Superior temporal gyrus (tissue), 1 donor: ENCODE measurements around the gene SSBP2.
A peak's percentile ranks its signal among the peaks of the same experiment; 100 is the strongest.

ENCODE experiments used
- DNase-seq: peaks from one replicate; pipeline ENCODE4 v3.0.0-alpha.2; 2016; ENCODE audit errors: extremely low spot score

SSBP2 gene

DNA sequence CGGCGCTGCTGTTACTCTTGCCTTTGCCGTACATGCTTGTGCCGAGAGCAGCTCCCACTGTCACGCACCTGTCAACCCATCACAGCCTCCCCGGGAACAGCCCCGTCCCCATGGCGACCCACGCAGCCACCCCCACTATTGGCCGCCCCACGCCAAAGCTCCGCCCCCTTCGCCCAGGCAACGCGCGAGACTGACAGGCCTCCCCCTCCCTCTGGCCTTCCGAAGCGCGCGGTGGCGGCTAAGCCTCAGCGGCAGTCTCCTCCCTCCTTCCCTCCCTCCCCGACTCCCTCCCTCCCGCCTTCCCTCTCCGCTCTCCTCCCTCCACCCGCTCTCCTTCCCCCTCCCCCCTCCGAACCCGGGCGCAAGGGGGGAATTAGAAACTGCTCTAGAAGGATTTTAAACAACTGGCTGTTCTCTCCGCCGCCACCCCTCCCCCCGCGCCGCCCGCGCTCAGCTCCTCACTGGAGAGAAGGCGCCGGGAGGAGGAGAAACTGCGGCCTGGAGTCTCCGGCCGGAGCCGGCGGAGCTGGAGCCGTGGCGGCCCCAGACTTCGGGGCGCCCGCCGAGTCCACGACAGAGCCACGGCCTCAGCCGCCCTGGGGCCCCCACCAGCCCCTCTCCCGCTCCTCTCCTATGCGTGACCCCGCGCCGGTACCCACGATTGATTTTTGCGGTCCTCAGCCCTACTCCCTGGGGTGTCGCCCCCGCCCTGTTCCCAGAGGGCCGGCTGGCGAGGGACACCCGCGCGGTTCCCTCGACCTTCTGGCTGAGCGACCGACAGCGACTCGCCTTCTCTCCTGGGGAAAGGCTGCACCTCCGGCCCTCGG lies at the start of gene SSBP2:
Gene SSBP2 (minus strand): TSS at position 89 of the 827 bp plus-strand sequence. CDS start 55 bp downstream, at position 34.
- DNase-seq: peak; percentile 96

DNA sequence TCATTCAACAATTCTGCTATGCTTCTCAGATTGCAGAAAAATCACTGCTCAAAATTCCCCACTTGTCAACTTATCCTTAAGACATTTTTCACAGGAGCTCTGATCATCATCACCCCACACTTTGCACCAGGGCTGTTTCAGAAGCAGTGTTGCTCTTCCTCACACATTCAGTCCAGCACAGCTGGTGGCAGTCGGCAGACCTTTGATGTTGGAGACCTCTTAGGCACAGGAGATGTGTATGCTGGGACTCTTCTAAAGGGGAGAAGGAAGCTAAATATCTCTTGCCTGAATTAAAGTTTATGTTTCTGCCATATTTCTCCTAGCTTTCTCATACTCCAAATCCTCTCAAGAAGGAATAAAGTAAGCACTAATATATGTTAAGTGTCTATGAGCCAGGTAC lies 44.8 kb upstream of the SSBP2 start:
- no peak for DNase-seq

DNA sequence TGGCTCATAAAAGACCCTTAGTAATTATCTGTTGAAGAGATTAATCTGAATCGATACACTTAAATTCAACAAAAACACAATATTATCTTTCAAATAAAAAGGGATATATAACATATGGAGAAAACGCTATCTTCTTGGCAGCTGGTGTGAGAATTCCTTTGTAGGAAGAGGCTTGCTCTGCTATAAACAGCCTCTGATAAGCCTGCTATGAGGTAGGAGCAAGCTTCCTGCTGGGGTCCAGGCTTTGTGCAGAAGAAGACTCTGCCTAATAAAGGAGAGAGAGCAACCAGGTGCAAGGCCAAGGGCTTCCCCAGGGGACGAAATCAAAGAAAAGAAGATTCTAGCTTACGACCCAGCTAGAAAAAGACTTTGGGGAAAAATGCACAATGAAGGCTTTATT lies 43.3 kb upstream of the SSBP2 start:
- DNase-seq: no peak

DNA sequence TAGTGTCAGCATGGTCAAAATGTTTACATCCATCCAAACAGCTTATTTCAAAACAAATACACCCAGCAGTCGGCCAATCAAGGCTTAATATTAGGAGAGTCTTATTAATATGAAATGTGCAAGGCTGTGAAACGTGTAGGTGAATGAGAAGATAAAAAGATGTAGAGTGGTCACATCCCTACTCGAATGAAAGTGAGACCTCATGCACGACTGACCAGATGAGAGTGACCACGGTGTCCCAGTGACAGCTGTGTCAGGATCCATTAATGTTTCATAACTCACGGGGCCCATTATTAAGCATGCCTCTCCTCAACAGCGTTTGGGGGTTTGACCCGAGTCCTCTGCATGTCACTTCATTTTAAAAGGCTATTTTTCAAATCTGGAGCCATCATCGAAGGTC lies 39.4 kb upstream of the SSBP2 start:
- DNase-seq: no peak

DNA sequence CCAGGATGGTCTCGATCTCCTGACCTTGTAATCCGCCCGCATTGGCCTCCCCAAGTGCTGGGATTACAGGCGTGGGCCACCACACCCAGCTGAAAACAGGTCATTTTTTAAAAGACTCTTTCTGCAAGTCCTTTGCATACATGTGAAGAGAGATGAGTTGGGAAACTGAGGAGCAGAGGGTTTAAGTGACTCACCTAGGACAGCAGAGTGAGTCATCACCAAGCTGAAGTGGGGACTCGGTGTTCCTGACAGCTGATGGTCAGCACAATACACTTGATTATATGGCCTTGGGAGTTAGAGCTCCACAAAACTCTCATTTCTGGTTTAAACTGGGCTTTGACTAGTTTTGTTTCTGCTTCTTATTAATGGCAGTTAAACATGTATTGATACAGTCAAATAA lies 38.1 kb upstream of the SSBP2 start:
- no peak for DNase-seq

DNA sequence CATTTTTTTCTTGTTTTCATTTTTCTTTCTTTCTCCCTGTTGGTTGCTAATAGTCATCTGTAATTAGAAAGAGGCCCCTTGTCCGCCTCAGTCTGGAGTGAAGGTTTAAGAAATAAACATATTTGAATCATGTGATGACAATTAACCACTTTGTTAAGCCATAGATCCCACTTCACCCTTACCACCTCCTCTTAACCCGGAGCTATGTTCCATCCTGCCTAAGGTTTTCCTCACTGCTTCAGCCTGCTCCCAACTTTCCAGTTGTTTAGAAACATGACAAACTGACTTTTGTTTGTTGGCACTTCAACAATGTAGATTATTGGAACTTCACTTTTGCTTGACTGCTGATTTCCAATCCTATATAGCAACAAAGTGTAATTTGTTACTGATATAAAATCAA lies 37.4 kb upstream of the SSBP2 start:
- no peak for DNase-seq

DNA sequence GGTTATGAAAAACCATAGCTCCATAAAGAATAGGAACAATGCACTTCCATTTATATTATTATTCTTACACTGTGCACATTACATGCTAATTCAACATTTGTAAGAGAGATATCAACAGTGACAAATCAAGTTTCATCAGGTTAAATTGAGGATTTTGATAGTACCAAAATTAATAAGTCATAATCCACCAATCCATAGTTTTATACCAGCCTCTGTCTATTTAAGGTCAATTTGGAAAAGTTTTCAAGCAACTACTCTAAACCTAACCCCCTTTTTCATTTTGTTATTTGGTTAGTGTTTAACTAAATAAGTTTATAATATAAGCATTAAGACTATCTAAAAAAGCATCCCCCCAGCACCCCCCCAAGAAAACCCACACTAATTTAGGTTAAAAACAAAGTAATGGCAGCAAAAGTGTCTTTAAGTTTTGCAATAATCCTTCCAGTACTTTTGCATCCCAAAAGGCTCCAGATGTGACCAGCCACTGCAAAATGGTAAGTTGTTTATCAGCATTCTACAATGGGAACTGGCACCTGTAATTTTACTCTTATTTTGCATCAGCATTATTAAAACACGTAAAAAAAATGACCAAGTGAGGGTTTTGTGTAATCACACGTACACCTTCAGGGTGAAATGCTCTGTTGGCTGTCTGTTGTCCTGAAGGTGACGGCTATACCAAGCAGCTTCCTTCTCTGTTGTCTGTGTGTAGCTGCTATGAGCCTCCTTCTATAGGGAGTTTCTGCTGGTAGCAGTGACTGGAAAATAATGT lies 36.8 kb upstream of the SSBP2 start:
- DNase-seq: peak; percentile 80

DNA sequence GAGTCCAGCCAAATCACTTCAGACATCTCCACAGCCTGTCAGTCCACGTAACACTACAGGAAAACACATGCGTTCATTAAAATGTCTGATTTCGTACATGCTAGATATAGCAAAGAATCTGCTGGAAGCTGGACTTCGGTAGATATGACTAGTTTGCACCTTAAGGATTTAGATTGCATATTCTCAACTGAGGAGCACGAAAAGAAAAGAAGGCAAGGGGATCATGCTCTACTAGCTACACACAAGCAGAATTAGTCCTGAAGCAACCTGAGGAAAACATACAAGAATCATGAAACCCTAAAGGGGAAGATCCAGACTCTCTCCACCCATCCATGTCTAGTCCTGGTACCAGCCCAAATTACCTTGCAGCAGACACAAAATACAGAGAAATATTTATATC lies 36.1 kb upstream of the SSBP2 start:
- DNase-seq: no peak

DNA sequence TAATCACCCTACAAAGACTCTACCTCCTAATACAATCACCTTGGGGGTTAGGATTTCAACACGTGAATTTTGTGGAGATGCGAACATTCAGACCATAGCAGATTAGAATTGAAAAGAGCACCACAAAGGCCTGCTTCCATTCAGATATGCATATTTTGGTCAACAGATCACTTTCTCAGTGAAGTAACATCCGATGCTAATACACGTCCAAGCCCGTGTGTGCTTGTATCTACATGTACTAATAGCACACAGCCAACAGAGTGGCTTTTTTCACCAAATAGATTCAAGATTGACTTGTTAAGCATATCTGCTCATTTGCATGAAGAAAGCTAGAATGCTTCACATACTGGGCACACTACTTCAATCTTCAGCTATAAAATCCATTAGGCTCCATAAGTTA lies 35.6 kb upstream of the SSBP2 start:
- DNase-seq: no peak

DNA sequence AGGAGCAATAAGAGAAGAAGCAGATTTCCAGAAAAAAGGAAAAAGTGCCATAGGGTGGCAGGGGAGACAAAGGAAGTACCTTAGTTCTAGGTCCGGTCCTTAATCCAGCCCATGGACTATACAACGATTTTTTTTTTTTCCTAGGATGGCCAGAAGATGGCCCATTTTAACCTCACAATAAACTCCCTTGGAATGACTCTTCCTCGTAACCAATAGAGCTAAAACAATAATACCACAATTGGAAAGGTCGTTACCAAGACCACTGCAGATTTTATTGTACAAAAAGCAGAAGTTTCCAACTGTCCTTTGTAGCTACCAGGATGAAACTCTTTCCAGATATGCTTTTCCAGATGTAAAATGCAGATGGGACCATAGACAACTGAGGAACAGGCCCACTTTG lies 34.4 kb upstream of the SSBP2 start:
- peak; percentile 69 for DNase-seq

DNA sequence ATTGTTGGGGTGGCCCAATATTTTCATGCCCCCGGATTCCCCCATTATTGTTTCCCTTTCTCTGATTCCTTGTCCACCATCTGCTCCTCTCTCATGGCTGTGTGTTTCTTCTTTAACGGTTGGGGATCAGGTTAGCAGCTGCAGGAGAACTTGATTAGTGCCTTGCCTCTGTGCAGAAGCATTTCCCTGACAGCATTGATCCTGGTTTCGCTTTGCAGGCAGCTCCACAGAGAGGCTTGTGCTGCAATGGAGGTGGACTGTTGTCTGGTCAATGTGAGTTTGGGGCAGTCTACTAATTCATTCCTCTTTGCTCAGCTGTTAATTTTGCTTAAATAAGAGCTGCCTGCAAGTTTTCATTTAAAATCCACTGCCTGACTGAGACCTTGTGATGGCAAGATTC lies 32.5 kb upstream of the SSBP2 start:
- DNase-seq: no peak

DNA sequence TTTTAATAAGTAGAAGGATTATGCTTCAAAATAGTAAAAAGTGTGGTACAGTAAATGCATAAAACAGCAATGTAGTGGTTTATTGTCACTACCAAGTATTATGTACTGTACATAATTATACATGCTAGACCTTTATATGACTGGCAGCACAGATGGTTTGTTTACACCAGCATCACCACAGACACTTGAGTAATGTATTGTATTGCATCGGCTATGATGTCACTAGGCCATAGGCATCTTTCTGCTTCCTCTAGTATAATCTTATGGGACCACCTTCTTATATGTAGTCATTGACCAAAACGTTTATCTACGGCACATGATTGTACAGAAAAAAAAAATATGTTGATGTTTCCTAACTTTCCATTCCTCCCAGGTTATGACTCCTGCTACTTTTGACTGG lies 31.9 kb upstream of the SSBP2 start:
- no peak for DNase-seq

DNA sequence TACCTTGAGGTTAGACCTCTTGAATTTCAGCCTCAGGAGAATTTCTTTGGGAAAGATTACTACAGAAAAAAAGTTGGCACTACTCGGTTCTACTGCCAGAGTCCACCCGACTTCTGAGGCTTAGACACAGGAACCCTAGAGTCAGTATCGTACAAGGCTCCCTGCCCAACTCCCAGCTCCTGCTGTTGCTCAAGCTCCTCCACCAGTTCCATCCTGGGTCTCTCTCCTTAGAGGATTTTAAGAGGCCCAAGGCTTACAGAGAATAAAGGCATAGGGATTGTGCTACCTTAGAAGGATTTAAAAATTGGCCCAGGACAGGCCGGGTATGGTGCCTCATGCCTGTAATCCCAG lies 29.0 kb upstream of the SSBP2 start:
- no peak for DNase-seq

DNA sequence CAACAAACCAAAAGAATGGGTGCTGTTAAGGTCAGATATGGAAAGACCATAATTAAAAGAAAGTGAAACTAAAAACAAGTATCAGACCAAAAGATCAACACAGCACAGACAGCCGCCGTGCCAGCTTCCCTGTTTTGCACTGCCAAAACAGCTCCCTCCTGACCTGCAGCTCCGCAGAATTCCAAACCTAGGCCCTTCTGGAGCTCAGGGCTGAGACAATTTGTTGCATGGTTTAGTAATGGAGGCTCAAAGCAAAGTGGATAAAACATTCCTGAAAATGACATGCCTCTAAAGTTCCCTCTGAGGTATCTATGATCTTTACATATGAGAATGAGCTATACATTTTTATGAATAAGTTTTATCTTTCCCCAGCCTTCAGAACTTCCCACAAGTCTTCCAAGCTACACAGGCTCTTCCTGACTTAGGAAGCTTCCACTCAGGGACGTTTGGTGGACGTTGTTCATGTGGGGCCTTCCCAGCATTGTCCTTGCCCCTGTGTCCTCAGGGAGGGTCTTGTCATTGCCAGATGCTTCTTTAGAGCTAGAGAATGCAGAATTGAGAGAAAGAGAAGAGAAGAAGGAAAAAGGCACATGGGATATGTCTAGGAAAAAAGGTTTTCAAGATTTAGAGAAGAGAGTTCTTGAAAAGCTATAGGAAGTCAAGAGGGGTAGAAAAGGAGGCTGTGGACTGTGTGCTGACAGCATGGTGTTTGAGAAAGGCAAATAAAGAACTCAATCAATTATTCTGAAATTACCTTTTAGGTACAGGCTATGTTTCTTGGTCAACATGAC lies 28.4 kb upstream of the SSBP2 start:
- peak; percentile 58 for DNase-seq

DNA sequence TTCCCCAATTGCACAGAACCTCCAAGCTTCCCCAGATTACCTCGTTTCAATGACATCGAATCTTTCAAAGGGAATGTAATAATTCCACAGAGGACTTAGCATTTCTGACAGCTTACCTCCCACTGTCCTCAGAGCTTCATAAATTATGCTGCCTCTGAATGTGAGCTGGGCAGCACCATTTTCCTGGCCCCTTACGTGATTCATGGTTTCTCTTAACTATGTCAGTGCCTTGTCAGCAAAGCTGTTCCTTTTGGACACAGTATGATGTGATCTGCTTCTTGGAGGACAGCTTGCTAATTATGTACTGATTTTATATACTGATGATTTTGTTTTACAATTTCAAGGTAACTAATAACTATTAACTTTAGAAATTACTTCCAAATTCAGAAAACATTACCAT lies 27.7 kb upstream of the SSBP2 start:
- DNase-seq: no peak

DNA sequence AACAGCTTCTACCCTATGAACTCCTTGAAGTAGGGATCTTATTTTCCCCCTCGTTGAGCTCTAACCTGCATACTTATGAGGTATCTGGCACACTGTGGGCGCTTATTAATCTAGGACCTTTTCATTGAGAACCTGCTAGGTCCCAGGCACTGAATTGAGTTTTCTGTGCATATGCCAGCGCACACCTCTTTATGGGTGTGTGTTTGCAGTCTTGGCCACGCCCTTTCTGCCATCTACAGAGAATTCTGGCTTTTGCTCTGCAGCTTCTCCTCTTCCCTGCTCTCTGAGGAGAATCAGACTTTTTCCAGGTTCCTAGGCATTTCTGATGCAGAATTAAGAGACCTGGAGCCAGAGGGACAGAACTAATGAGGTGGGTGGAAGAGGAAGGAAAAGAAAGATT lies 25.4 kb upstream of the SSBP2 start:
- DNase-seq: no peak

DNA sequence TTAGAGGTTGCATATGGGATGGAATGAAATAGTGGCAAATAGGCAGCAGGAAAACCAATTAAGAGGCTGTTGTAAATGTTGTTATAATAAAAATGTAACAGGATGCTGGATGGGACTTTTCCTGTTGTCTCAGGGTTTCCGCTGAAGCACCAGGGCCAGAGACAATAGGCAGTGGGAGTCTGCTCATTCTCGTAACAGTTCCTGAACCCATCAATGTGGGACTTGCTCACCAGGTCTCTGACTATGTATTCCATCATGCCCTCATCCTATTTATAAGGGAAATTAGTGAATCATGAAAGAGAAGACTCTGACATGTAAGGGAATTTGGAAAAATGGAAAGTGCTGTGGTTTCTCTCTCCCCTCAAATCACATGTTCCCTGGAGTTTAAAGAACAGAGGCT lies 23.5 kb upstream of the SSBP2 start:
- DNase-seq: no peak

DNA sequence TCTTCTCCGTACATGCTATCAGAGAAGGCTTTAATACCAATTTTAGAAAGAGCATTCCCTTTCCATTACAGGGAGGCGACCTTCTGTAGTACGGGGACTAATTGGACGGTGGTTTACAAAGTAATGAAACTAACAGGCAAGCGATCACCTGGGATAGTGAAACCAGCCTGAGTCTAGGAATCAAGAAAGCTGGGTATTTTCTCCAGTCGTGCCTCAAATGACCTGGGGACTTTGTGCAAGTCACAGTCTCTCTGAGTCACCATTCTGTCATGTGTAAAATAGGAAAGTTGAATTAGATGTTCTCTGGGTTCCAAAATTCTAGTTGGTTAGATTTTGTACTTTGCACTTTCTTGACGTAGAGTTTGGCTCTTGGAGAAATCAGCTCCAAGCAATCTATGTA lies 22.7 kb upstream of the SSBP2 start:
- DNase-seq: no peak

DNA sequence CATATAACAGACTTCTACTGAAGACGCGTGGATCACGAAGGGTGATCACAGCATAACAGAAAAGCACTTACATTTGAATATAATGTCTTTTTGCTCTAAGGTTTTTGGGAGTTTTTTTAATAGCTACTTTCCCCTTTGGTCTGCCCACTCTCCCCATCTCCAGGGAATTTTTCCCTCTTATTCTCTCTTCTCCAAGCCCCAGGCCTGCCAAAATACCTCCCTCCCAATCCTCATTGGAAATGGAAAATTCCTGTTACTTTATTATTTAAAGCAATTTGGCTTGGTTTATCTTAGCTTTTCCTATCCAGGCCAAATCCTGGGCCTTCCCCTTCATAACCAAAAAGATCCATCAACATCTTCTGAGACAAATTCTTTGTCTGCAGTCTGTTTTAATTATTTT lies 22.3 kb upstream of the SSBP2 start:
- DNase-seq: no peak

DNA sequence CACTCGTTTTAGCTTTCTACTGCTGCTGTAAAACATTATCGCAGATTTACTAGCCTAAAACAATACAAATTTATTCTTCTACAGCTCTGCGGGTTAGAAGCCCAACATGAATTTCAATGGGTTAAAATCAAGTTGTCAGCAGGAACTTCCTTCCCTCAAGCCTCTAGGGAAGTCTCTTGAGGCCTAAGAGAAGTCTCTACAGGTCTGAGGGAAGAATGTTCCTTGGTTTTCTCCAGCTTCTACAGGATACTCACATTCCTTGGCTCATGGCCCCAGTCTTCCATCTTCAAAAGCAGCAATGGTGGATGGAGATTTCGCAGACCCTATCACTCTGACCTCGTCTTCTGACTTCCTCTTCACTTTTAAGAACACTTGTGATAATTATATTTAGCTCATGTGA lies 21.6 kb upstream of the SSBP2 start:
- DNase-seq: no peak

DNA sequence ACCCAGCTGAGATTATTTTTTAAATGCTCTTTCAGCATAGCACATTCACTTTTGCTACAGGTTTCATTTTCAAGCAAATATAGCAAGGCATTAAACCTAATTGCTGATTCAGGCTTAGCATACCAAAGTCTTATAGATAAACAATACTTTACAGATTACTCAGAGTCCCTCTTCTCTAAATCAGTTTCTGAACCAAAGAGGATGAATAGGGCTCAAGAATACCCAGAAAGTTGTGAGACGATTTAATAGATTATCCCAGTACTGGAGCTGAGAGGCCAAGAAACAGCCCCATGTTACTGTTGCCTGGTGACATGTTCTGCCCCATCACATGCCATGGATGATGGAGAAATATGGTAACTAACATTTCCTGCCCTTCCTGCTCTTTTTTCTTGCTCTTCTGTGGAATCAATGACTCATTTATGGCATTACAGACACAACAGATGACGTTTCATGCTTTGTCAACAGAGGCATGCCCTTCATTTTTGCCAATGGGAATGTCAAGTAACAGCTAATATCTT lies 18.1 kb upstream of the SSBP2 start:
- DNase-seq: no peak

DNA sequence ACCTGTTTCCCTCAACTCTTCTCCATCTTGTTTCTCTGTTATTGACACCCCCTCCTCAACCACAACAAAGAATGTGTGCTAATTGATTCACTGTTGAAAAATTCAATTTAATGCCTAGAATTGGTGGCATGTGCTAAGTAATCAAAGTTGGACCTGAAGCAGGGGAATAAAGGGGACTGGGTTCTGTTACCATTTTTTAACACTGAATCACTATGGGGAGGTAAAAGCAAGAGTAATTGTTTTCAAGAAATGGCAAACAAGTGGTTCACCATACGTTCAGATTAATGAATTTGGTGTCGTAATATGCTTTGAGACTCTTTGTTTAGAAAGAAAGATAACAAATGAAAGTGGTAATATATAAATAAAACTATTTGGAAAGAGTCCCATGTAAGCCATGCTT lies 17.0 kb upstream of the SSBP2 start:
- no peak for DNase-seq
